Fibroblast of skin of right quadriceps (primary cell): ENCODE results near the gene NFE2L2.
"Not testable (repeated sequence)": the region's sequence is repeated elsewhere in the genome, so short reads cannot be mapped to it uniquely, and the experiment has no call there.

Source experiments
- DNase-seq: peaks from one replicate; pipeline ENCODE4 v3.0.0-alpha.2; 2013

NFE2L2 gene

GRCh38 chr2:177264693-177265587 lies at the start of gene NFE2L2:
TSS of gene NFE2L2 (minus strand) at chr2:177264727. CDS start at chr2:177264576, 151 bp downstream.
- DNase-seq = peak; percentile 94

GRCh38 chr2:177314194-177314593 lies 49.7 kb upstream of the NFE2L2 start:
- peak; percentile 50 for DNase-seq

GRCh38 chr2:177313162-177313781 lies 48.7 kb upstream of the NFE2L2 start:
- DNase-seq = no peak

- no peak for DNase-seq
These were observed 48.0 kb upstream of the NFE2L2 start for GRCh38 chr2:177312562-177312961.

GRCh38 chr2:177309672-177310309 lies 45.3 kb upstream of the NFE2L2 start:
- not testable (repeated sequence) for DNase-seq

GRCh38 chr2:177306550-177306949 lies 42.0 kb upstream of the NFE2L2 start:
- no peak for DNase-seq

- DNase-seq = no peak
These were observed 39.4 kb upstream of the NFE2L2 start for GRCh38 chr2:177303939-177304338.

- DNase-seq = no peak
These were observed 38.0 kb upstream of the NFE2L2 start for GRCh38 chr2:177302552-177302951.

- peak; percentile 9 for DNase-seq
These were observed 33.7 kb upstream of the NFE2L2 start for GRCh38 chr2:177298191-177298590.

GRCh38 chr2:177296040-177296439 lies 31.5 kb upstream of the NFE2L2 start:
- DNase-seq = peak; percentile 37

- DNase-seq = peak; percentile 79
These were observed 31.0 kb upstream of the NFE2L2 start for GRCh38 chr2:177295484-177295883.

GRCh38 chr2:177291701-177292100 lies 27.2 kb upstream of the NFE2L2 start:
- DNase-seq = no peak

- no peak for DNase-seq
These were observed 25.5 kb upstream of the NFE2L2 start for GRCh38 chr2:177289824-177290628.

GRCh38 chr2:177287814-177288213 lies 23.3 kb upstream of the NFE2L2 start:
- DNase-seq = no peak

- DNase-seq = no peak
These were observed 21.6 kb upstream of the NFE2L2 start for GRCh38 chr2:177285892-177286715.

GRCh38 chr2:177284531-177284930 lies 20.0 kb upstream of the NFE2L2 start:
- DNase-seq = no peak

GRCh38 chr2:177283906-177284305 lies 19.4 kb upstream of the NFE2L2 start:
- DNase-seq = no peak

GRCh38 chr2:177282787-177283572 lies 18.5 kb upstream of the NFE2L2 start:
- no peak for DNase-seq

- peak; percentile 41 for DNase-seq
These were observed 17.7 kb upstream of the NFE2L2 start for GRCh38 chr2:177282181-177282641.

- no peak for DNase-seq
These were observed 17.1 kb upstream of the NFE2L2 start for GRCh38 chr2:177281400-177282180.
